ES-I3 (cell line): ENCODE data around the gene NDUFS5.
A peak's percentile ranks its signal among the peaks of the same experiment; 100 is the strongest.
"Not testable (repeated sequence)": the region's sequence is repeated elsewhere in the genome, so short reads cannot be mapped to it uniquely, and the experiment has no call there.

Experiments used
- H3K36me3 ChIP-seq: 2 replicates; pipeline ENCODE4 v1.6.1; 2013; ENCODE audit warnings: mild to moderate bottlenecking, low read length, control low read depth, moderate library complexity; ENCODE audit not compliant: insufficient read depth
- H3K4me1 ChIP-seq: 2 replicates; pipeline ENCODE4 v1.6.1; 2013; ENCODE audit warnings: mild to moderate bottlenecking, control low read depth, low read length; ENCODE audit not compliant: insufficient read depth
- H3K9ac ChIP-seq: 2 replicates; pipeline ENCODE4 v1.6.1; 2013; ENCODE audit warnings: low read depth, mild to moderate bottlenecking, low read length, moderate library complexity
- H3K9me3 ChIP-seq: 2 replicates; pipeline ENCODE4 v1.6.1; 2013; ENCODE audit warnings: mild to moderate bottlenecking, low read length, moderate library complexity; ENCODE audit not compliant: control insufficient read depth, insufficient read depth

The NDUFS5 gene

DNA sequence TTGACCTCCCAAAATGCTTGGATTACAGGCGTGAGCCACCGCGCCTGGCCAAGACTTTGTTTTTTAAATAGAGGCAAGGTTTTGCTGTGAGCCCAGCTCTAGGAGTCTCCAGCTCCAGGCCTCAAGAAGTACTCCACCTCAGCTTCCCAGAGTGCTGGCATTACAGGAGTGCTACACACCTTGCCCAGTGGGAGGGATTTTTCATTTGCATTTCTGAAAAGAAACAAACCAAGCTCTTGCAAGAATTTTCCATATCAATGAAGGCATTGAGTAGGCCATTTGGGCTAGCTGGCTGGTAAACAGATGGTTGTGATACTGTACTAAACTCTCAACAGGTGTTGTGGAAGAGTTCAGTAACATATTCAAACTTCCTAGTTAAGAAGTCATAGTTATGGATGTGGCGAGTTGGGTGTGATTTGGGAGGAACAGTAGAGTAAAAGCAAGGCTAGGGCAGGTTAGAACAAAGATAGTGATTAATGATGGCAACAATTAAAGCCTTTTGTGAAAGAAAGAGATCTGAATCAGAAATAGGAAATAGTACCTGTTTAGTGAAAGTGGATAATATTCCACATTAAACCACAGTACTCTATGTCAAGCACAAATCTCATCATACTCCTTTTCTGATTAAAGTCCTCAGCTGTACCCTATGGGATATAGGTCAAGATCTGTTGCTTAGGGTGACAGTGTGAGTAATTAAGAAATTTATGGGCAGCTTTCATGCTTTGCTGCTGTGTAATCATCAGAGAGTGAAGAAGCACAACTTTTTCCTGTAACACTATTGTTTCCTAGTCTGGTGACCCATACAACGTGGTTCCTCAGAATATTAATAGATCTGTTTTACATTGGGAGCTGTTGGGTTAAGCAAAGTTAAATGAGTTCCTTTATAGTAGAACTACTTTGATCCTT, 24.4 kb upstream of the NDUFS5 start:
- peaks cover 45% of the 10 kb centered on the region for H3K4me1 ChIP-seq
- H3K9ac ChIP-seq: no peak overlapping the region
- peaks cover 47% of the 10 kb centered on the region for H3K36me3 ChIP-seq
- no peaks in the 10 kb centered on the region for H3K9me3 ChIP-seq

DNA sequence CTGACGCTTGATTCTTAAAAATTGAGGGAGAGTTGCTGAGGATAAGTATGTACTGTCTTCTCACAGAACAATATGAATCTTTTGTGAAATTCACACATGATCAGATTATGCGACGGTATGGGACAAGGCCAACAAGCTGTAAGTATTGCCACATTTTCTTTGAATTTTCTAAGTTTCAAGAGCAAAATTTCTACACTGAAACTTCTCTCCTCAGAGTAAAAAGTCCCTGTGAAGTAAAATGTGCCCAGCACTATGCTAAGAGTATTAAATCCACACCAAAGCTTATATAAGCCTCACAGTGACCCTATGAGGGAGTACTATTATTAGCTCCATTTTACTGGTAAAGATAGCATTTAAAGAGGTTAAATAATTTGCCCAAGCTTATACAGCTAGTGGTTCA, 22.9 kb upstream of the NDUFS5 start:
- Histone ChIP-seq H3K9me3 (no peaks in the 10 kb centered on the region), H3K4me1 (peaks cover 30% of the 10 kb centered on the region), H3K9ac (no peak overlapping the region), H3K36me3 (peaks cover 56% of the 10 kb centered on the region)

- no peaks in the 10 kb centered on the region for H3K9me3 ChIP-seq
- H3K36me3 ChIP-seq: peaks cover 61% of the 10 kb centered on the region
These were observed 22.4 kb upstream of the NDUFS5 start for GRCh38 chr1:39003794-39004193.

GRCh38 chr1:39006287-39006686, 19.9 kb upstream of the NDUFS5 start:
- H3K9ac ChIP-seq: no peak overlapping the region
- H3K4me1 ChIP-seq: peaks cover 11% of the 10 kb centered on the region; the same call in 1 of the 2 replicates
- peaks cover 54% of the 10 kb centered on the region for H3K36me3 ChIP-seq

More at GRCh38 chr1:39003794-39004193, 22.4 kb upstream of the NDUFS5 start:
- Histone ChIP-seq H3K4me1 (peaks cover 29% of the 10 kb centered on the region), H3K9ac (no peak overlapping the region)

DNA sequence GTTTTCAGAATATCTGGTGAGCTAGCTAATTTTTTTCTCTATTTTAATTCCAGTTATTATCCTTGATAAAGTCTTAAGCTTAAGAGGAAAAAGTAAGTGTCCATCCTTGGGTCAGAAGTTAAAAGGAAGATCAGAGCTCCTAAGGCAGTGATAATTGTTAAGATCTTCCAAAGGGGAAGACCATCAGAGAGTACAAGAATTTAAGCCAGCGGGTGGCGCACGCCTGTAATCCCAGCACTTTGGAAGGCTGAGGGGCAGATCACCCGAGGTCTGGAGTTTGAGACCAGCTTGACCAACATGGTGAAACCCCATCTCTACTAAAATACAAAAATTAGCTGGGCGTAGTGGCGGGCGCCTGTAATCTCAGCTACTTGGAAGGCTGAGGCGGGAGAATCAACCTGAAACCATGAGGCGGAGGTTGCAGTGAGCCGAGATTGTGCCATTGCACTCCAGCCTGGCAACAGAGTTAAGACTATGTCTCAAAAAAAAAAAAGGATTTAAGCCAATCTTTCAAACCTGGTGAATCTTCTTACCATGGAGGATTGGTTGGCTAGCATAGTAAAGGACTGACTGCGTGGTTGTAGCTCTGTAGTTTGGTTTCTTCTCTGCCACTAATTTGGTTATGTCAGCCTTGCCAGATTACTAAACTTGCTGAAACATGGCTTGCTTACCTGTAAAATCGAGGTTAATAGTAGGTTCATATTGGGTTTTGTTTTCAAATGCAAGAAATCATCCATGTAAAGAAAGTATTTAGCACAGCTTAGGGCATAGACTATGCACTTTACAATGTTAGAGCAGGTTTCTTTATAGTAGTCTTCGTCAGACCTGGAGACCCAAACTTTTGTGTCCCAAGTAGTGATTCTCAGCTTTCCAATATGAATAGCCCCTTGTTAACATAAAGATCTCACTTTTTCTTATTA, 19.2 kb upstream of the NDUFS5 start:
- H3K36me3 ChIP-seq: peaks cover 53% of the 10 kb centered on the region
- no peak overlapping the region for H3K9ac ChIP-seq
- no peaks in the 10 kb centered on the region for H3K9me3 ChIP-seq
- H3K4me1 ChIP-seq: peaks cover 5% of the 10 kb centered on the region; the same call in 1 of the 2 replicates

More at GRCh38 chr1:39006287-39006686, 19.9 kb upstream of the NDUFS5 start:
- H3K9me3 ChIP-seq: no peaks in the 10 kb centered on the region

DNA sequence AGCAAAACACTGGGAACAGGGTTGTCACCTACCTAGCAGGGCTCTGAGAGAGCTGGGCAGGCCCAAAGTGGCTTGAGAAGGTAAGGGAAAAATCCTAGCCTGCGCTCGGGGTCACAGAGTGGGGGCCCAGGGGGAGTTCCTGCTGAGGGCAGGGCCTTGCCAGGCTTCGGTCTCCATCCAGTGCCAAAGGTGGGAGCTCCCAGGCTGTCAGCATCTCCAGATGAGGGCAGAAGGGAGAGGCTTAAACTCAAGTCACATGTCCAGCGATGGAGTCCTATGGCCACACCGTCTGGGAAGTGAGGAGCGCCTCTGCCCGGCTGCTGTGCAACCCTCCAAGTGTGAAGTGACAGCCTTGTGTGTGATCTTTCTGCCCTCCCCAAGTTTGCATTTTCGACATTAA, 11.2 kb upstream of the NDUFS5 start:
- H3K9ac ChIP-seq, H3K36me3 ChIP-seq, H3K9me3 ChIP-seq: not testable (repeated sequence)
- peaks cover 16% of the 10 kb centered on the region for H3K4me1 ChIP-seq

GRCh38 chr1:39016604-39017171, 9.5 kb upstream of the NDUFS5 start:
- Histone ChIP-seq H3K4me1 (peaks cover 16% of the 10 kb centered on the region), H3K9ac (peak overlapping the region; percentile 6; the same call in 1 of the 2 replicates), H3K9me3 (no peaks in the 10 kb centered on the region), H3K36me3 (no peaks in the 10 kb centered on the region)

GRCh38 chr1:39017266-39017665, 8.9 kb upstream of the NDUFS5 start:
- no peaks in the 10 kb centered on the region for H3K36me3 ChIP-seq
- no peaks in the 10 kb centered on the region for H3K9me3 ChIP-seq
- peaks cover 16% of the 10 kb centered on the region for H3K4me1 ChIP-seq
- H3K9ac ChIP-seq: no peak overlapping the region

DNA sequence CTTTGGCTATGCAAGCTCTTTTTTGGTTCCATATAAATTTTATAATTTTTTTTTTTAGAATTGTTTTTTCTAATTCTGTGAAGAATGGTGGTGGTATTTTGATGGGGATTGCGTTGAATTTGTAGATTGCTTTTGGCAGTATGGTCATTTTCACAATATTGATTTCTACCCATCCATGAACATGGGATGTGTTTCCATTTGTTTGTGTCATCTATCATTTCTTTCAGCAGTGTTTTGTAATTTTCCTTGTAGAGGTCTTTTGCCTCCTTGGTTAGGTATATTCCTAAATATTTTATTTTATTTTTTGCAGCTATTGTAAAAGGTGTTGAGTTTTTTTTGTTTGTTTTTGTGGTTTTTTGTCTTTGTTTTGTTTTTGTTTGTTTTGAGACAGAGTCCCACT, 5.7 kb upstream of the NDUFS5 start:
- not testable (repeated sequence) for H3K36me3 ChIP-seq, H3K9me3 ChIP-seq, H3K9ac ChIP-seq
- H3K4me1 ChIP-seq: peaks cover 16% of the 10 kb centered on the region

GRCh38 chr1:39021426-39021825, 4.7 kb upstream of the NDUFS5 start:
- Histone ChIP-seq H3K9ac (no peak overlapping the region), H3K36me3 (no peaks in the 10 kb centered on the region), H3K4me1 (peaks cover 11% of the 10 kb centered on the region), H3K9me3 (no peaks in the 10 kb centered on the region)

DNA sequence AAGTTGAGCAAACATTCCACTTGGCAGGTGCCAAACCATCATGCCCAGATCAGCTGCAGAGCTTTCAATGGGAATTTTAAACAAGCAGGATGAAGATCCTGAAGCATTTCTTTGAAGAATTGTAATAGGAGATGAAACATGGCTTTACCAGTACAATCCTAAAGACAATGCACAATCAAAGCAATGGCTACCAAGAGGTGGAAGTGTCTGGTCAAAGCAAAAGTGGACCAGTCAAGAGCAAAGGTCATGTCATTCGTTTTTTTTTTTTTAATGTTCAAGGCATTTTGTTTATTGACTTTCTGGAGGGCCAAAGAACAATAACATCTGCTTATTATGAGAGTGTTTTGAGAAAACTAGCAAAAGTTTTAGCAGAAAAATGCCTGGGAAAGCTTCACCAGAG, 3.0 kb upstream of the NDUFS5 start:
- Histone ChIP-seq H3K4me1 (no peaks in the 10 kb centered on the region), H3K36me3 (no peaks in the 10 kb centered on the region), H3K9me3 (no peaks in the 10 kb centered on the region), H3K9ac (no peak overlapping the region)

DNA sequence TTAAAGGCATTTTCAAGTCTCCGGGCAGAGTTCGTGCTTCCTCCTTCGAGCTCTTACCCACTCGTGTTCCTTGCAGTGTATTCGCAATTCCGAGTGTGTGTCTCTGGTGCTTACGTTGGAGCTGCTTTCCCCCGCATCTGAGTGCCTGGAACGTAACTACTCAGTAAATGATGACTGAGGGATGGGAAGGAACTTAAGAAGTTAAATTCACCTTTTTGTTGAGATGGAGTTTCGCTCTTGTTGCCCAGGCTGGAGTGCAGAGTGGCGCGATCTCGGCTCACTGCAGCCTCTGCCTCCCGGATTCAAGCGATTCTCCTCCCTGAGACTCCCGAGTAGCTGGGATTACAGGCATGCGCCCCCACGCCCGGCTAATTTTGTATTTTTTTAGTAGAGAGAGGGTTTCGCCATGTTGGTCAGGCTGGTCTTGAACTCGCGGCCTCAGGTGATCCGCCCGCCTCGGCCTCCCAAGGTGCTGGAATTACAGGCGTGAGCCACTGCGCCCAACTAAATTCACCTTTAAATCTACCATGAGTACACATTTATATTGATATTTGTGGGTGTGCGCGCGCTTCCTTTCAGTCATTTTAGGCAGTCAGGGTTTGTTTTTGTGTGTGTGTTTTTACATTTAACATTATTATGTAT, 837 bp downstream of the NDUFS5 start:
- H3K4me1 ChIP-seq: no peaks in the 10 kb centered on the region
- H3K9me3 ChIP-seq: no peaks in the 10 kb centered on the region
- H3K36me3 ChIP-seq: peaks cover 18% of the 10 kb centered on the region
- H3K9ac ChIP-seq: peak overlapping the region; percentile 82

GRCh38 chr1:39034114-39034654, 8.0 kb downstream of the NDUFS5 start:
- no peak overlapping the region for H3K9ac ChIP-seq
- H3K36me3 ChIP-seq: peaks cover 21% of the 10 kb centered on the region
- H3K9me3 ChIP-seq: no peaks in the 10 kb centered on the region
- H3K4me1 ChIP-seq: no peaks in the 10 kb centered on the region

DNA sequence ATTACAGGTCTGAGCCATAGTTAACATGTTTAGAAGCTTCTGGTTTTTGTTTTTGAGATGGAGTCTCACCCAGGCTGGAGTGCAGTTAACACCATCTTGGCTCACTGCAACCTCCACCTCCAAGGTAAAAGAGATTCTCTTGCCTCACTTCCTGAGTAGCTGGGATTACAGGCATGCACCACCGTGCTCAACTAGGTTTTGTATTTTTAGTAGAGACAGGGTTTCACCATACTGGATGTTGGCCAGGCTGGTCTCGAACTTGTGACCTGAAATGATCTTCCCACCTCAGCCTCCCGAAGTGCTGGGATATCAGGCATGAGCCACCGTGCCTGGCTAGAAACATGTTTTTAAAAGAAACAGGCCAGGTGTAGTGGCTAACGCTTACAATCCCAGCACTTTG, 10.5 kb downstream of the NDUFS5 start:
- H3K4me1 ChIP-seq: no peaks in the 10 kb centered on the region
- peaks cover 13% of the 10 kb centered on the region for H3K36me3 ChIP-seq
- no peak overlapping the region for H3K9ac ChIP-seq
- no peaks in the 10 kb centered on the region for H3K9me3 ChIP-seq
